ENCODE measurements around the gene ADAMTS19. TPM values are rescaled to one million over a fixed set of nuclear protein-coding genes. Genes with fewer than 3 reads are reported as not detected.

Gene ADAMTS19
- total and polyA plus RNA-seq, 4 donors, result 0.02 to 7.8 (median 0.18) TPM

DNA sequence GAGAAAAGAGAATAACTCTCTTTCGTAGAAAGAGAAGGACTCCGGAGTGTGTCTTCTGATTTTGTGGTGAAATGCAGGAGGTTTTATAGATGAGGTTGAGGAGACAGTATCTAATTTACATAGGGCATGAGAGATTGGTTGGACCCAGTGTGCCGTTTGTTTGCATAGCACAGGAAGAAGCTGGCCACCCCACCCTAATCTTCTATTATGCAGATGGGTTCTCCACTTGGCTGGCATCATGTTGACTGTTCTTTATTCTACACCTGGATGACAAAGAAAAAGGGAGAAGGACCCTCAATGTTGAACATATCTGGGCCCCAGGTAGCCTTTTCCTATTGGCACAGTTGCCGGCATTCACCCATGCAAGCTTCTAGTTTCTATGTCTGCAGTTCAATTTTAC lies 264.5 kb downstream of the ADAMTS19 start:
- Histone ChIP-seq H3K9me3 (ENCODE audit: control insufficient read depth in 4 of 4, insufficient read depth in 3 of 4, low read length in 3 of 4) (no peaks in the 10 kb centered on the region), H3K27me3 (ENCODE audit: control insufficient read depth in 3 of 3, insufficient read depth in 3 of 3, low read length in 2 of 3) (no peaks in the 10 kb centered on the region), H3K36me3 (ENCODE audit: control insufficient read depth in 4 of 4, insufficient read depth in 4 of 4, low read length in 4 of 4) (no peaks in the 10 kb centered on the region), H3K4me3 (no peak overlapping the region), H3K4me1 (ENCODE audit: control insufficient read depth in 5 of 5, insufficient read depth in 5 of 5, low read length in 5 of 5) (no peaks in the 10 kb centered on the region), H3K9ac (ENCODE audit: insufficient read depth in 1 of 2, low read length in 2 of 2) (no peak overlapping the region), H3K27ac (ENCODE audit: low read depth in 1 of 2, low read length in 1 of 2) (no peak overlapping the region)
- 91 to 93% methylated on average over 4 of the region's 4 CpGs for WGBS, 2 donors
- DNase-seq (no peak), ATAC-seq (ENCODE audit: insufficient read depth, low FRiP score) (no peak)
- TF ChIP-seq, protein P1, sequence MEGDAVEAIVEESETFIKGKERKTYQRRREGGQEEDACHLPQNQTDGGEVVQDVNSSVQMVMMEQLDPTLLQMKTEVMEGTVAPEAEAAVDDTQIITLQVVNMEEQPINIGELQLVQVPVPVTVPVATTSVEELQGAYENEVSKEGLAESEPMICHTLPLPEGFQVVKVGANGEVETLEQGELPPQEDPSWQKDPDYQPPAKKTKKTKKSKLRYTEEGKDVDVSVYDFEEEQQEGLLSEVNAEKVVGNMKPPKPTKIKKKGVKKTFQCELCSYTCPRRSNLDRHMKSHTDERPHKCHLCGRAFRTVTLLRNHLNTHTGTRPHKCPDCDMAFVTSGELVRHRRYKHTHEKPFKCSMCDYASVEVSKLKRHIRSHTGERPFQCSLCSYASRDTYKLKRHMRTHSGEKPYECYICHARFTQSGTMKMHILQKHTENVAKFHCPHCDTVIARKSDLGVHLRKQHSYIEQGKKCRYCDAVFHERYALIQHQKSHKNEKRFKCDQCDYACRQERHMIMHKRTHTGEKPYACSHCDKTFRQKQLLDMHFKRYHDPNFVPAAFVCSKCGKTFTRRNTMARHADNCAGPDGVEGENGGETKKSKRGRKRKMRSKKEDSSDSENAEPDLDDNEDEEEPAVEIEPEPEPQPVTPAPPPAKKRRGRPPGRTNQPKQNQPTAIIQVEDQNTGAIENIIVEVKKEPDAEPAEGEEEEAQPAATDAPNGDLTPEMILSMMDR (IDR thresholded peaks at IDR 0.05; ENCODE audit: control extremely low read depth, extremely low read depth), result no peak

DNA sequence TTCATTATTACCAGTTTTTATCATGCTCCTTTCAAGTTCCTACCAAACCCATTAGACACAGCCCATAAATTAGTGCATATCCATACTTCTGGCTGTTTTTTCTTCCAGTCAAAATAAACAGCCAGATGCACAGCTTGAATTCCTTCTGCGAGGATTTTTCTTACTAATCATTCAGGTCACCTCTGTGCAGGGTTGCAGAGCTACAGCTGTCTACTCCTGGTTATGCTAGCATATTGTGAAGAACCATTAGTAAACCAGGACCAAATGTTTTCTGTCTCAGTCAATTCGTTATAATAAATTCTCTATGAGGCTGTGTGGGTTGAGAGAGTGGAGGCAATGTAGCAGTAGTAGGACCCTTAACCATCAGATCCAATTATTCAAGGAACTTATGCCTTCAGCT lies 279.7 kb downstream of the ADAMTS19 start:
- Histone ChIP-seq H3K9ac (ENCODE audit: insufficient read depth in 1 of 2, low read length in 2 of 2) (no peak overlapping the region), H3K4me1 (ENCODE audit: control insufficient read depth in 5 of 5, insufficient read depth in 5 of 5, low read length in 5 of 5) (peaks cover 0 to 4% (median 0%) of the 10 kb centered on the region in 5 donors), H3K27ac (ENCODE audit: low read depth in 1 of 2, low read length in 1 of 2) (no peak overlapping the region), H3K4me3 (no peak overlapping the region), H3K9me3 (ENCODE audit: control insufficient read depth in 4 of 4, insufficient read depth in 3 of 4, low read length in 3 of 4) (no peaks in the 10 kb centered on the region), H3K27me3 (ENCODE audit: control insufficient read depth in 3 of 3, insufficient read depth in 3 of 3, low read length in 2 of 3) (no peaks in the 10 kb centered on the region), H3K36me3 (ENCODE audit: control insufficient read depth in 4 of 4, insufficient read depth in 4 of 4, low read length in 4 of 4) (no peaks in the 10 kb centered on the region)
- 59 to 73% methylated on average over 2 of the region's 2 CpGs for WGBS, 2 donors
- TF ChIP-seq, protein P1 (IDR thresholded peaks at IDR 0.05; ENCODE audit: control extremely low read depth, extremely low read depth), result no peak
- ATAC-seq (ENCODE audit: insufficient read depth, low FRiP score) (no peak), DNase-seq (peak in 2 of 3 donors; percentile 58 to 73)

DNA sequence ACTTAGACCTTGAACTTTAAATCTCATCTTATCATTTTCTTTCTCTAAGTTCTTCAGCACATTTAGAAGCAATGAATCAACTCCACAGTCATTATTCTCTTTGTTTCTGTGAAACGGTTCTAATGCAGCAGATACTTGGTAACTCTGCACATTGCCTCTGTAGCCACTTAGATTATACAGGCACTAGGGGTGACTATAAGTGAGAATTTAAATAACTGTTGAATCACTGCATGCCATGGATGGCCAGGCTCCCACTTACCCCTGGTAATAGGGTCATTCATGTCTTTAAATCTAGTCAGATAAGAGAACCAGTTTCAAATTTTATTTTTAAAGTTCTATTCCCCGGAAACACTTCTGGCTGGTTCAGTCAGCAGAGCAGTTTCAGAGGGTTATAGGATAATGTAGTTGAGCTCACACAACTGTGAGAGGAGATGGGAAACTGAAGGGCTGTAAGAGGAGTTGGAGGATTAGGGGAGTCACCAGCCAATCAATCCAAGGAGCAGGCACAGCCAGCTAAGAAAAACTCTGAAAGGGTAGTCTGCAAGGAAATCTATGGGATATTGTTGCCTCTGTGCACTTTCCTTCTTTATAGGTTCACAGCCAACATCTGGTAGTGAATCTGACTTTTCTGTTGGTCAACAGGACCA lies 283.6 kb downstream of the ADAMTS19 start:
- peaks cover 0 to 4% (median 0%) of the 10 kb centered on the region in 5 donors for H3K4me1 ChIP-seq (ENCODE audit: control insufficient read depth in 5 of 5, insufficient read depth in 5 of 5, low read length in 5 of 5)
- TF ChIP-seq, protein P1 (IDR thresholded peaks at IDR 0.05; ENCODE audit: control extremely low read depth, extremely low read depth), result no peak
- no peak overlapping the region for H3K9ac ChIP-seq (ENCODE audit: insufficient read depth in 1 of 2, low read length in 2 of 2)
- no peaks in the 10 kb centered on the region for H3K36me3 ChIP-seq (ENCODE audit: control insufficient read depth in 4 of 4, insufficient read depth in 4 of 4, low read length in 4 of 4)
- WGBS, 2 donors, result 70 to 78% methylated on average over 2 of the region's 2 CpGs
- DNase-seq, result no peak
- H3K9me3 ChIP-seq (ENCODE audit: control insufficient read depth in 4 of 4, insufficient read depth in 3 of 4, low read length in 3 of 4), result no peaks in the 10 kb centered on the region
- no peak overlapping the region for H3K4me3 ChIP-seq
- H3K27ac ChIP-seq (ENCODE audit: low read depth in 1 of 2, low read length in 1 of 2), result no peak overlapping the region
- H3K27me3 ChIP-seq (ENCODE audit: control insufficient read depth in 3 of 3, insufficient read depth in 3 of 3, low read length in 2 of 3), result no peaks in the 10 kb centered on the region
- ATAC-seq (ENCODE audit: insufficient read depth, low FRiP score), result no peak

DNA sequence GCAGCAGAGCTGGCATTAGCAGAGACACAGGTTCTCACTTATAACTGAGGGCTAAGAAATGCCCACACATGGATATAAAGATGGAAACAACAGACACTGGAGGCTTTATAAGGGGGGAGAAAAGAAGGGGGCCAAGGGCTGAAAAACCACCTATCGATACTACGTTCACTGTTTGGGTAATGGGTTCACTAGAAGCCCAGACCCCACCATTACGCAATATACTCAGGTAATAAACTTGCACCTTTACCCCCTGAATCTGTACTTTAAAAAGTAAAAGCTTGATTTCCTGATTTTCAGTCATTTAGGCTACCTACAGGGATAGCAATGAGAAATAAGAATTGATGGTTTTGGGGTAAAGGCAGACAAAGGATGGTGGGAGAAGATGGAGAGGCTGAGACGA lies 285.9 kb downstream of the ADAMTS19 start:
- no peaks in the 10 kb centered on the region for H3K4me1 ChIP-seq (ENCODE audit: control insufficient read depth in 5 of 5, insufficient read depth in 5 of 5, low read length in 5 of 5)
- no peak for ATAC-seq (ENCODE audit: insufficient read depth, low FRiP score)
- no peaks in the 10 kb centered on the region for H3K36me3 ChIP-seq (ENCODE audit: control insufficient read depth in 4 of 4, insufficient read depth in 4 of 4, low read length in 4 of 4)
- H3K27ac ChIP-seq (ENCODE audit: low read depth in 1 of 2, low read length in 1 of 2), result no peak overlapping the region
- H3K9me3 ChIP-seq (ENCODE audit: control insufficient read depth in 4 of 4, insufficient read depth in 3 of 4, low read length in 3 of 4), result no peaks in the 10 kb centered on the region
- TF ChIP-seq, protein P1 (IDR thresholded peaks at IDR 0.05; ENCODE audit: control extremely low read depth, extremely low read depth), result no peak
- DNase-seq, result no peak
- no peaks in the 10 kb centered on the region for H3K27me3 ChIP-seq (ENCODE audit: control insufficient read depth in 3 of 3, insufficient read depth in 3 of 3, low read length in 2 of 3)
- WGBS, 2 donors, result 89 to 92% methylated on average over 4 of the region's 4 CpGs
- H3K4me3 ChIP-seq, result no peak overlapping the region
- no peak overlapping the region for H3K9ac ChIP-seq (ENCODE audit: insufficient read depth in 1 of 2, low read length in 2 of 2)

All from lung (tissue), 12 donors.